NCI-H146 (cell line): ENCODE measurements around the gene MEAK7.

ENCODE experiments used
- DNase-seq: peaks from one replicate; lab custom pipeline; 2025; lab: John Stamatoyannopoulos, UW

Gene MEAK7, protein sequence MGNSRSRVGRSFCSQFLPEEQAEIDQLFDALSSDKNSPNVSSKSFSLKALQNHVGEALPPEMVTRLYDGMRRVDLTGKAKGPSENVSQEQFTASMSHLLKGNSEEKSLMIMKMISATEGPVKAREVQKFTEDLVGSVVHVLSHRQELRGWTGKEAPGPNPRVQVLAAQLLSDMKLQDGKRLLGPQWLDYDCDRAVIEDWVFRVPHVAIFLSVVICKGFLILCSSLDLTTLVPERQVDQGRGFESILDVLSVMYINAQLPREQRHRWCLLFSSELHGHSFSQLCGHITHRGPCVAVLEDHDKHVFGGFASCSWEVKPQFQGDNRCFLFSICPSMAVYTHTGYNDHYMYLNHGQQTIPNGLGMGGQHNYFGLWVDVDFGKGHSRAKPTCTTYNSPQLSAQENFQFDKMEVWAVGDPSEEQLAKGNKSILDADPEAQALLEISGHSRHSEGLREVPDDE

DNA sequence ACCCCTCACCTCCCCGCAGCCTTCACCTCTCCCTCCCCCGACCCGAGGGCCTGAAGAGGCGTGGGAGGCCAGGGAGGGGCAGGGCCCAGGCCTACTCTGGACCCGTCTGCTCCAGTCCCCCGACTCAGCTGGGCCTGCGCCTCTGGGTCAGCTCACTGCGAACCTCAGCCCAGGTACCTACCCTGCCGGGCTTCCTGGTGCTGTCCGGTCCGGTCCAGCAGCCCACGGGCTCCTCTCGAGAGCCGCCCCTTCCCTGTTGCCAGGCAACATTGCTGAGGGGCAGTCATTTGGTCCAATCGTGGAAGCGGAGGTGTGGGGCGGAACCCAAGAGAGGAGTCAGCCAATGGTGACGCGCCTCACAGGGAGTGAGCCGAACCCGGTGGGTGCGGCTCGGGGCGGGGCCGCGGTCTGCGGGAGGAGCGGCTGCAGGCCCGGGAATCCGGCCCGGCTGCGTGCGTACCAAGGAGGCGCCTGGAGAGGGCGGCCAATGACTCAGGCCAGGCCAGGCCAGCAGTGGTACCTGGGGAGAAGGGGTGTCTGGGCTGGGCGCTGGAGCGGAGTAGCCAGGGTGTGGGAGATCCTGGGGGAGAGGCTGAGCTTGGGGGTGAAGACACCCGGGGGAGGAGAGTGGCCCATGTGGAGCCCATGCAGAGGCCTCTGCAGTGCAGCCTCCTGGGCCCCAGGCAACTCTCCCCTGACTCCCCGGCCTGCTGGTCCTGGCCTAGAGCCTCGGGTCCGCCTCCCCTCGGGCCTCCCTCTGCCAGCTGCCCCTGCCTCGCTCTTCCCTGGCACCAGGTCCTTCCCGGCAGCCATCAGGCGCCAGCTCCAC lies at the start of gene MEAK7:
TSS of gene MEAK7 (minus strand) at position 240 of the 829 bp plus-strand sequence. CDS start 6,573 bp downstream, outside the sequence.
- peak; percentile 84 for DNase-seq

DNA sequence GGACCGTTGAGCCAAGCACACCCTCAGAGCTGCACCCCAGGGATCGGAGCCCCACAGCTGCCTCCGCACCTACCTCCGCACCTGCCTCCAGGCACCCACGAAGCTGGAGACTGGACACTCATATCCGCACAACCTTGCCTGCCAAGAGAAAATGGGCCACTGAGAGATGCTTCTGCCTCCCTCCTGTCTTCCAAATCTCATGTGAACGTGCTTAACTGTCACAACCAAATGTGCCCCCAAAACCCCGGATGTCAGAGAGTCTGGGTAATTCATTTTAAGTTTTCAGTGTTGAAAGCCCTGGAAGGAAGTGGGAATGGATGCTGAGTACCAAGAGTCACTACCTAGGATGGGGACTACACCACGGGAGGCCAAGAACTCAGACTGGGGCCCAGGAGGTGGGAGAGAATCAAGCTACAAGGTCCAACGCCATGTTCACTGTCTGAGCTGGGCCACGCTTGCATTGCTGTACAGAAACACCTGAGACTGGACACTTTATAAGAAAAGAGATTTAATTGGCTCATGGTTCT lies 49.5 kb upstream of the MEAK7 start:
- no peak for DNase-seq

DNA sequence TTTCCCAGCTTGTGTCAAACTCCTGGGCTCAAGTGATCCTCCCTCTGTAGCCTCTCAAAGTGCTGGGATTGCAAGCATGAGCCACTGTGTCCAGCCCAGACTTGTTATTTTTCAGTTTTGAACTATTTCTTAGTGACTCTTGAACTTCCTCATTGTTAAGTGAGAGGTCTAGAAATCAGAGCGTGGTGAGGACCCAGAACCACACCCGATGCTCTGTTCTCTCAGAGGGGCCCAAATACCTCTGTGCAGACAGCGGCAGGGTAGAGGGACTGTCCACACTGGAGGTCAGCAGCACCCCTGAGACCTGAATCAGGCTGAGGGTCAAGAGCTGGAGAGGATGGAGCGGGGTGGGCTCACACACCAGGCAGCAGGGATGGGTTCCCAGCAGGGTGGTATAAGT lies 47.7 kb upstream of the MEAK7 start:
- DNase-seq, result no peak

DNA sequence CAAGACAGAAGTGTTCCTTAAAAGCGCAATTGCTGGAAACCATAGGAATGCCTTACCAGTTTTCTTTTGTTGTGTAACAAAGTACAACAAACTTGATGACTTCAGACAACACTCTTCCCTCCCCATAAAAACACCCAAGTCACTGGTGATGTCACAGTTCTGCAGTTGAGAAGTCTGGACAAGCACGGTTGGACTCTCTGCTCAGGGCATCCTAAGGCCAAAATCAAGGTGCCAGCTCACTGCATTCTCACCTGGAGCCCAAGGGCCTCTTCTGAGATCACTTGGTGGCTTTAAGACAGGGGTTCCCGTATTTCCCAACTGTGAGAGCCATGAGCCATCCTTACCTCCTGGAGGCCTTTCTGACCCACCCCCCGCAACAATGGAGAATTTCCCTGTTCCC lies 45.6 kb upstream of the MEAK7 start:
- no peak for DNase-seq

DNA sequence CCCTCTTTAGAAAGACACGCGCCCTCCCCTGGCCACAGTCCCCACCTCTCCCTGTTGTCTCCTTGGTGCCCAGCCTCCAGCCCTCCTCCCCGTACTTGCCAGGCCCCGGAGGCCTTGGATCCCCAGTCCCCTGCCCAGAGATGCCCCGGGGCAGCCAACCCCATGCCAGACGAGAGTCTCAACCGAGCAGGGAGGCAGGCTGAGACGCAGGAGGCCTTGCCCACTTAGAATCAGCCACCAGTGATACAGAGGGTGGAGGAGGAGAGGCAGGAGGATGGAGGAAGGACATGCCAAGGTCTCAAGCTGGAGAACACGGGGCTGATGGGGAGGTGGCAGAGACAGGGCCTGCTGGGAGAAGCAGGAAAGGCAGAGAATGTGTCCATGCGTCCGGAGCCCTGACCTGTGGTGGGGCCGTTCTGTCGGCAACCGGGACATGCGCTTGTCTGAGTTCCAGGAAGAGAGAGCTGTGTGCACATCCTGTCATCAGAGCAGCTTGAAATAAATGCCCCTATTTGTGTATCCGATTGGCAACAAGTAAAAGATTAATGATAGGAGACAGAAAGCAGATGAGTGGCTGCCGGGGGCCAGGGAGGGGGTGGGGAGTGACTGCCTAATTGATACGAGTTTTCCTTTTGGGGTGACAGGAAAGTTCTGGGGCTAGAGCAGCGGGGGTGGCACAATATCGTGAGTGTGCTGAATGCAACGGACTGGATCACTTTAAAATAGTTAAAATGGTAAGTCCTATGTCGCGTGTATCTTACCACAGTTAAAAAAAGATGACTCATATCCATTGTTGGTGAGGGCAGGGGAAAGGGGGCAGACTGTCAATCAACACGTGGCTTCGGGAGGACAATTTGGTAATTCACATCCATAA lies 44.7 kb upstream of the MEAK7 start:
- DNase-seq, result no peak

DNA sequence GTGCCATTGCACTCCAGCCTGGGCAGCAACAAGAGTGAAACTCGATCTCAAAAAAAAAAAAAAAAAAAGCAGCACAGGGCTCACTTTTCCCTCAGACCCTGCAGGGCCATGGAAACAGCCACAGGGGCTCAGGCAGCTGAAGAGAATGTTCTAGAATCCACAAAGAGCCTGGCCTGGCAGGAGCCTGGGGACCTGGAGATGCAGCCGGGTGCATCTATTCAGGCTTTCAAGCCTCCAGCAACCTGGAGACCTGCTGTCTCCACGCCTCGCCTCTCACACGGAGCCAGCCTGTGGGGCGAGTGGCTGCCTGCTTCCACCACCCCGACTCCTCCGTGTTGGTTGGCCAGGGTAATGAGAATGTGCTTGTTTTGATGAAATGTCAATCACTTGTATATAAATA lies 44.0 kb upstream of the MEAK7 start:
- no peak for DNase-seq

DNA sequence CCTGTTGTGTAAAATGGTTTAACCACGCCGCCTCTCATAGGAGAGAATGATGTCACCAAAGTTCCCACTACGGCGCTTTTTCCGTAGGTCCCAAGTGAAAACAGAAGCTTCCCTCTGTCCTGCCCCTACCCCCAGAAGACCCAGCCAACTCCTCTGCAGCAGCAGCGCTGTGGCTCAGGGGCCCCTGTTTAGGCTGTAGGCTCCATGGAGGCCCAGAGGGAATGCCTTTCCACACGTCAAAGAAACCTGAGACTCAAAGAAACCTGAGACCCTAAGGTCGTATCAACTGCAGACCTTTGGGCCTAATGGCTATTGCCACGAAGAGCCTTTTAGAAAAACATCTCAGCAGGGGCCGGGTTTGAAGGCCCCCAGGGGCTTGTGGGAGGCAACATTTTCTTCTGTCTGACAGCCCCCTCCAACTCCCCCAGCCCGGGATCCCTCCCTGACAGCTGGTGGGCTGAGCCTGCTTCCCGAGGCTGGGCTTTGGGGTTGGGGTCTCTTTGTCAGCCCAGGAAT lies 43.1 kb upstream of the MEAK7 start:
- no peak for DNase-seq

DNA sequence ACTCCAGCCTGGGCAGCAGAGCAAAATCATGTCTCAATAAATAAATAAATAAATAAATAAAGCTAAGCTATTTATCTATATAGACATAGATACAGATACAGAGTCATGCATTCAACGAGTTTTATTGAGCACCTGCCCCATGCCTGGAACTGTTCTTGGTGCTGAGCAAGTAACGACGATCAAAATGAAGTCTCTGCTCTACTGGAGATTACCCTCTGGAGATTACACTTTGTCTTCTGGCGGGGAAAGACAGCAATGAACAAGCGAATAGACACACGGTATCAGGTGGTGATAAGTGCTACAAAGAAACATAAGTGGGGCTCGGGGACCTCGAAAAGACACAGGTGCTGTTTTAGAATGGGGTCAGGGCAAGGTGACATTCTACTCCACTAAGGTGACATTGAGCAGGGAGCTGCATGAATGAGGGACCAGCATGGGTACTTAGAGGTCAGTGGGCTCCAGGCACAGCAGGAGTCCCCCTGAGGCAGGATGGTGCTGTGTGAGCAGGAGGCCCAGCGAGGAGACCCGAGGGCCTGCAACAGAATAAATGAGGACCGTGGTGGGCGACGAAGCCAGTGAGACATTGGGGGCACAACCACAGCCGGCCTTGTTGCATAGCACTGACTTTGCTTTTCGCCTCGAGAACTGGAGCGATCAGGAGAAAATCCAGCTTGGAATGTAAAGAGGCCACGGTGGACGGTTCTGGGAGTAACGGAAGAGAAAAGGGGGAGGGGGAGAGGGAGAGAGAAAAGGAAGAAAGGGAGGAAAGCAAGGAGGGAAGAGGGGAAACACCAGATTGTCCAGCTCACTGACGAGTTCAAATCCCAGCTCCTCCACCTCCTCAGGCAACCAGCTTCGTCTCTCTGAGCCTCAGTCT lies 42.4 kb upstream of the MEAK7 start:
- DNase-seq, result no peak

DNA sequence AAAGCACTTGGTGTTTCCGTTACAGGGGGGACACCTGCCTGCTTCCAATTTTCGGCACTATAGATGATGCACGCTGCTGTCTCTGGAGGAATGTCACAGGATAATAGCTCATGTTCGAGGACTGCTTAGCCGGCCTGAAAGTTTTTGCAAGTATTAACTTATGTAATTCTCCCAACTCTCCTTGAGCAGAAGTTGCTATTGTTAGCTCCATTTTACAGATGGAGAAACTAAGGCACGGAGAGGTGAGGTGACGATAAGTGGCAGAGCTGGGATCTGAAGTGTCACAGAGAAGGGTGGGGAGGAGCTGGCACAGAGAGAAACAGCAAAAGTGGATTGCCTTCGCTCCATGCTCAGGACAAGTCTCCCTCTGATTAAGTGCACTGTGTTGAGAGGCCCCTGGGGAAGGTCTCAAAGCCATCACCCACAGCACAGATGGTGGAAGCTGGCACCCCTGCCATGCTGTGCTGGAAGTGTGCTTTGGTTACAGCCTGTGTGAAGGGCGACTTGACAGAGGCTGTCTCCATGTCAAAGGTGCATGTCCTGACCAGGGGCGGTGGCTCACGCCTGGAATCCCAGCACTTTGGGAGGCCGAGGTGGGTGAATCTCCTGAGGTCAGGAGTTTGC lies 40.8 kb upstream of the MEAK7 start:
- no peak for DNase-seq

DNA sequence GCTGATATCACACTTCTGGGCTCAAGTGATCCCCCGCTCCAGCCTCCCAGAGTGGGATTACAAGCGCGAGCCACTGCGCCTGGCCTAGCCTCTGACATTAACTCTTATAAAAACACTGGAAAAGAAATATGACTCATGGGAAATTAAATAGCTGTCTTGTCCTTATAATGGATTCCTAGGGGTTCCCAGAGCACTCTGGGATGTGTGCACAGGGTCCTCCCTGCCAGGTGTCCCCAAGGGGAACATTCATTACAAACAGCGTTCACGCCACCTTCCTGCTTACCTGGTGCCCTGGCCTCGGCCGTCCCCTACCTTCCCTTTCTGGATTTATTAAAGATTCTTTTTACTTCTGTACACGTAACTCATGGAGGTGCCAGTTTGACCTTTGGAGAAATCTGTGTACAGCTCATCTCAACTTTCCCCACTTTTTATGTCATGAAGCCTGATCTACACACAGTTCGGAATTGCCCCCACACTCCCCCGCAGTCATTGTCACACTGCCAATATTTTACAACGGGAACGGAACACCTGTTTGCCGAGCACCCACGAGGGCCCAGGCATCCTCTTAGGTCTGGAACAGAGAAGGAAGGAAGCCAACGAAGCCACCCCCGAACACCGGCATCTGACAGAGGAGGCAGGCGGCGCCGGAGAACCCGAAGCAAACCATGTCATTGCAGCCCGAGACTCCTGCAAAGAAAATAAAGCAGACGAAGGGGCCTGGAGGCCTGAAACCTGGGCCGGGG lies 39.7 kb upstream of the MEAK7 start:
- no peak for DNase-seq

DNA sequence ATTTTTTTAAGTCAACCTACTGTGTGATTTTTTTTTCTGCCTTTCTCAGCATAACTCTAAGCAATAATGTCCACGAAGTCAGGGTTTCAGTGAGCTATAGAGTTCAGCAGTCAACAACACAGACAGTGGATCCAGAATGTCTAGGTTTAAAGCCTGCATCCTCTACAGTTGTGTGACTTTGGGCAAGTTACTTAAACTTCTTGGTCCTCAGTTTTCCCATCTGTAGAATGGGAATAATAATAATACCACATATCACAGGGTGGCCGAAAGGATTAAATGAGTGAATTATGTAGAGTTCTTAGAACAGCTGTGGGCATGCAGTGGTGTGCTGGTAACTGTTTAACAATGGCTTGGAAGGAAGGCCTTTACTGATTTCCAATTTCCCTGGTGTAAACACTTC lies 38.8 kb upstream of the MEAK7 start:
- DNase-seq, result no peak

DNA sequence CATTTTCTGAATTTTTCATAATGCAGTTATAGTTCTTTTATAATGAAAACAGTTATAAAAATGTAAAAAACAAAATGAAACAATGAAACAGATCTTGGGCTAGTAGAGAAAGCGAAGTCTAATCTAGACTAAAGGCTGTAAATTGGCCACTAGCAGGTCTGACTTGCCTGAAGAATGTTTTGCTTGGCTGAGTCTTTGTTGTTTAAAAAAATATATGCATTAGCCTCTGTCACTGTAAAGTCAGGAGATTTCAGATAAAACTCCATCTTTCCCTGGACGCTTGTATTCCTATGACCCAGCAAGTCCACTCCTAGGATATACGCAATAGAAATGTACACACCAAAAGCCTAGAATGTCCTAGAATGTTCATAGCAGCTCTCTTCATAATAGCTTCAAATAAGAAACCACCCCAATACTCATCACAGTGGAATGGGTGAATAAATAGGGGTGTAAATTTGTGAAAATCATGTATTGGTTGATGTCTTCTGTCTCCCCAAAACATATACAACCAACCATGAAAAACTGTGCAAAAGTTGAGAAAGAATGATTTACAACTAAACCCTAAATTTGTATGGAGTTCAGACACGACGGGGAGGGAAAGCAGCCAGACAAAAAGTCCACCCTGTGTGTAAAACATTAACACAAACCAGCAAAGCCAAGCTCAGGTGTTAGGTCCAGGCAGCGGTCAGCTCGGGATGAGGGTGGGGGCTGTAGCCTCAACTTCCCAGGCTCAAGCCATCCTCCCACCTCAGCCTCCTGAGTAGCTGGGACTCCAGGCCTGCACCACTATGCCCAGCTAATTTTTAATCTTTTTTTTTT lies 37.7 kb upstream of the MEAK7 start:
- DNase-seq, result no peak

DNA sequence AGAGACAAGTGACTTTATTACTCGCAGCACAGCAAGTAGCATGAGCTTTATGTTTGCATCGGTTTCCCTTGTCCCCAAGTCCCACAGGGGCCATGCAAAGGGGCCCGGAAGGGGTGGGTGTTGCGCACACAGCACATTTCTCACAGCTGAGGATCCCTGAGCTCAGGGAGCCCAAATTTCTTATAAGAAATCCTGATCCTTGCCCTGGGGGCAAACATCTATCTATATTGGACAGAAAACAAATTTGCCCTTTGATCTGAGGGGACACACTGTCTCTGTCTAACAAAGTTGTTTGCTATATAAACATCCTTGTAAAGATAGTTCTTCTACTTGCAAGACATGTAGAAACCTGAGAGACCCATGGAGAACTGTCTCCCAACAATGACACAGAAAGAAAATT lies 35.7 kb upstream of the MEAK7 start:
- no peak for DNase-seq

DNA sequence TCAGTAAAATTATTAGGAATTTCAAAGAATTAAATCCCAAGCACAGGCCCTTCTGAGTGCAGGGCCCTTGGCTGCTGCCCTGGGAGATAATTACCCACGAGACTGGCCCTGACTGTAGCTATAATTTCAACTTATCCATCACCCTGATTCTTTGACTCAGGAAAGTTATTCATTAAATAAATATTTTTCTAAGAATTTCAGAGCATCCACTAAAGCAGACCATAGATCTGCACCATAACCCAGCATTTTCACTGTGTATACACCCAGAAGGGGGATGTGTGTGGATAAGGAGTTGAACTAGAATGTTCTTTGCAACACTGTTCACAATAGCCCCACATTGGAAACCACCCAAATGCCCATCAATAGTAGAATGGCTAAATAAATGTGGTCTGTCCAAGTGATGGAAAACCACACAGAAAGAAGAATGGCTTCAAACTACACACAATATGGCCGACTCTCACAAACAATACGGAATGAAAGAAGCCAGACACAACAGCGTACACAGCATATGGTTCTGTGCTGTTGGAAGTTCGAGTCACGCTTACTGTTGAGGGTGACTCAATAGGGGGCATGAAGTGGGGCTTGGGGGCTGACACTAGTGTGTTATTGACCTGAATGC lies 33.9 kb upstream of the MEAK7 start:
- DNase-seq, result no peak

DNA sequence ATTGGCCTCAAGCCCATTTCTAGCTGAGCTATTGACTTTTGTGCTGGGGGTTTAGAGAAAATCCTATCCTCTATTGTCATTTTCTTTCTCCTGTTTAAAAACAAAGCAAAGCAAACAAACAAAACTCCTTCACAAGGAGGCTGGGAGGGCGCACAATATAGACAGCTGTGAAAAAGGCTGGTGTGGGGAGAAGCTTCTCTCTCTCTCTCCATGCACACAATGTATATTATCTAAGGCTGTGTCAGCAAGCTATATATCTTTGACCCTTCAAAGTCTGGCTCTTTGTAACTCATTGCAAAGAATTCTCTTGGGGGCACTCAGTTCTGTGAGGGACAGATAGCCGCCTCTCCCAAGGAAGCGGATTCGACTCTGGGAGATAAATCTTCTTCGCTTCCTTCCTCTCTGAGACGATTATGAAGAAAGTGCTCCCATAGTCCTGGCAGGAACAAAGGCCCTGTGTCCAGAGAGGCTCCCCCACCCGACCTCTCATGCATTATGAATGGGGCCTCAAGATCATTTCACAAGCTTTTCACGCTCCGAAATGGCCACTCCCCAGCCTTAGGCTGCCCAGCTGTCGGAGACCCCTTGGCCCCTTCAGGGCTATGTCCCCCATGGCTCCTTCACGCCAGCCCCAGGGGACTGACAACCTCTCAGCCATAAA lies 33.2 kb upstream of the MEAK7 start:
- DNase-seq, result no peak

DNA sequence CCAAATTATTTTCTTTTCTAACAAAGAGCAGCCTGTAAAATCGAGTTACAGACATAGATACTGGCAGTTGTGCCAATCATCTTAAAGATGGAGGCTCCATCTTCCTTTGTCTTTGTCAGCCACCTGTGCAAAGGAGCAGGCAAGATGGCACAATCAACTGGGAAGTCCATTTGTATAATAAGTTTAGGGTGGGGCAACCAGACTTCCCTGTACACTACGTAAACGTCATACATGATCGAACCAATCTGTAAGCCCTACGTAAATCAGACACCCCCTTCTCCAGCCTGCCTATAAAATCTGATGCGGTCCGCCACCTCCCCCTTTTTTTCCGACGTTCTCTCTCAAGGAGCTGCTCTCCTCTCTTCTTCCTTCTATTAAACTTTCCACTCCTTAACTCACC lies 31.4 kb upstream of the MEAK7 start:
- no peak for DNase-seq

DNA sequence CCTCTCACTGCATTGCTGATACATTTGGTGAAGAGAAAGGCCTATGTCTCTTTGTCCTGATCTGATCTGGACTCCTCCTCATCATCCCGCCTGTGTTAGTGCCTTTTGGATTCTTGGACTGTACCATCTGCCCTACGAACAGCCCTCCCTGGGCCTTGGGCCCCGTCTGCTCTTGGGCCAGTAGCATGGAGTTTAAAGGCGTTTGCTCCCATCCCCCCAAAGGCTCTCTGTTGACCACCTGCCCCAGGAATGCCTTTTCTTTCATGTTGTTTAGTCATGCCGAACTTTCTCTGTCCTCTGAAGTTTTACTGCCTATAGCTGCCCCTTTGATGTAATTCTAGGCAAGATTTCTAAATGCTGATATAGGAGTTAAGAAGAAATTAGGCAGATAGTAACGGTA lies 30.9 kb upstream of the MEAK7 start:
- no peak for DNase-seq

DNA sequence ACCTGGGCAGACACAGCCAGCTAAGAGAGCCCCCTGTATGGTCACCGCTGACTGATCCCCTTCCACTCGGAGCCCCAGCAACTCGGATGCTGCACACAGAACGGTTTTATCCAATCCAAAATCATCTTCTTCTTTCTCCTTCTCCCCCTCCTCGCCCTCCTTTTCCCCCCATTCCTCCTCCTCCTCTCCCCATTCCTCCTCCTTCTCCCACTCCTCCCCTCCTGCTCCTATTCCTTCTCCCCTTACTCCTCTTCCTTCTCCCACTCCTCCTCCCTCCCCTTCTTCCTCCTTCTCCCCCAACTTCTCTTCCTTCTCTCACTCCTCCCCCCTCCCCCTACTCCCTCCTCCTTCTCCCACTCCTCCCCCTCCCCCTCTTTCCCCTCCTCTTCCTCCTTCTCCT lies 30.4 kb upstream of the MEAK7 start:
- no peak for DNase-seq
